Transverse colon (tissue), 4 donors: ENCODE data around the gene PRKCA. TPM values are rescaled to one million over a fixed set of nuclear protein-coding genes. Genes with fewer than 3 reads are reported as not detected.

Experiments used
- DNase-seq: peaks from one replicate; pipeline ENCODE4 v3.0.0-alpha.2; 2019
- H3K27ac ChIP-seq, 4 donors: fragments of 200-600 bp; sonication (generic); 2 replicates each; pipeline ENCODE4 v1.5.1; 2016 to 2018; ENCODE audit warnings: inconsistent platforms in 4 of 4
- H3K27me3 ChIP-seq: fragments of 200-600 bp; sonication (generic); 2 replicates; pipeline ENCODE4 v1.5.1; 2017; ENCODE audit warnings: inconsistent platforms
- H3K36me3 ChIP-seq, 4 donors: fragments of 200-600 bp; sonication (generic); 2 replicates each; pipeline ENCODE4 v1.5.1; 2017 to 2019; ENCODE audit warnings: inconsistent platforms in 4 of 4
- H3K4me1 ChIP-seq, 4 donors: fragments of 200-600 bp; sonication (generic); 2 replicates each; pipeline ENCODE4 v1.5.1; 2017 to 2020; ENCODE audit warnings: inconsistent platforms in 4 of 4
- H3K4me3 ChIP-seq, 4 donors: fragments of 200-600 bp; sonication (generic); 1 replicate in 1 of 4; 2 replicates in 3 of 4; pipeline versions ENCODE4 v1.5.1 to v1.6.1; 2017 to 2019; ENCODE audit warnings: inconsistent platforms in 4 of 4
- H3K9me3 ChIP-seq, 2 donors: fragments of 200-600 bp; sonication (generic); 2 replicates each; pipeline ENCODE4 v1.5.1; 2017 to 2019; ENCODE audit warnings: inconsistent platforms in 2 of 2
- CTCF ChIP-seq, 5 experiments: fragments of 200-600 bp in 3 of 5; fragments of 450-650 bp in 2 of 5; sonication (generic) in 3 of 5; IDR thresholded peaks; 1 replicate in 2 of 5; 2 replicates in 3 of 5; pipeline ENCODE4 v1.5.1; 2016 to 2017; ENCODE audit warnings: antibody characterized with exemption in 5 of 5, inconsistent platforms in 3 of 5, mild to moderate bottlenecking in 2 of 5, moderate library complexity in 1 of 5
- EP300 ChIP-seq: sonication (generic); formaldehyde crosslinking; IDR thresholded peaks from one replicate; pipeline ENCODE4 v1.6.1; 2017; ENCODE audit warnings: antibody characterized with exemption, low read depth
- POLR2A ChIP-seq: fragments of 450-650 bp; IDR thresholded peaks from one replicate; pipeline ENCODE4 v1.6.1; 2016; ENCODE audit warnings: antibody characterized with exemption, mild to moderate bottlenecking, moderate library complexity
- POLR2AphosphoS5 ChIP-seq, 3 donors: sonication (generic); formaldehyde crosslinking; IDR thresholded peaks; one replicate each; pipeline ENCODE4 v1.6.1; 2016; ENCODE audit warnings: antibody characterized with exemption in 3 of 3
- WGBS, 2 donors: methylation state at CpG; one replicate each; pipeline ENCODE4 v1.1.5; 2018; ENCODE audit warnings: low coverage in 1 of 2; 5-methylcytosine and 5-hydroxymethylcytosine counted together
- in situ Hi-C, 4 donors: fragments of 200-750 bp; cut with MboI; loops; one replicate each; pipeline versions ENCODE4 v1.15.0 to v1.15.1; 2017; ENCODE audit warnings: low sequenced_read_pairs in 3 of 4, low pct_ligation_motif_present in 1 of 4, low pct_unique_long_range_greater_than_20kb in 1 of 4
- intact Hi-C: fragments of 100-400 bp; cut with DNase I; formaldehyde crosslinking; loops from one replicate; pipeline ENCODE4 v1.15.1; 2023; ENCODE audit warnings: low total_unique reads
- total RNA-seq, 4 donors: library from RNA; depleted of rRNA; stranded (reverse); fragments of >200 nt; gene quantifications; one replicate each; pipeline ENCODE4 v1.1.0, GENCODE V29; 2016

Gene PRKCA
- total RNA-seq, 4 donors from 2014 or later, result 16.1 to 49.7 (median 31.7) TPM

GRCh38 chr17:66531851-66532295 lies 229.5 kb downstream of the PRKCA start:
- peaks cover 0 to 17% (median 10%) of the 10 kb centered on the region in 4 donors for H3K4me1 ChIP-seq
- H3K4me3 ChIP-seq, result no peak overlapping the region
- H3K27me3 ChIP-seq, result no peaks in the 10 kb centered on the region
- in situ Hi-C loops (no loop called here), intact Hi-C loops (no loop called here)
- DNase-seq, result no peak
- H3K36me3 ChIP-seq, result no peaks in the 10 kb centered on the region
- peak overlapping the region in 3 of 4 donors; percentile 21 to 70 (median 29) for H3K27ac ChIP-seq
- WGBS, 2 donors, result 82 to 89% methylated on average over 1 to 5 of the region's 5 CpGs
- TF ChIP-seq POLR2AphosphoS5 (IDR thresholded peaks at IDR 0.05), result no peak
- TF ChIP-seq POLR2A, result no peak
- no peaks in the 10 kb centered on the region for H3K9me3 ChIP-seq

GRCh38 chr17:66533572-66533971 lies 231.2 kb downstream of the PRKCA start:
- no peak for DNase-seq
- Histone ChIP-seq H3K4me3 (no peak overlapping the region), H3K27me3 (no peaks in the 10 kb centered on the region), H3K27ac (peak overlapping the region; percentile 7 to 80 (median 72)), H3K4me1 (peaks cover 0 to 20% (median 12%) of the 10 kb centered on the region in 4 donors), H3K9me3 (no peaks in the 10 kb centered on the region), H3K36me3 (no peaks in the 10 kb centered on the region)
- 40 to 71% methylated on average over 4 to 9 of the region's 9 CpGs for WGBS, 2 donors
- intact Hi-C loops, result no loop called here
- in situ Hi-C loops, result no loop called here
- TF ChIP-seq EP300, result no peak
- peak in 1 of 3 donors; percentile 37 for TF ChIP-seq POLR2AphosphoS5 (IDR thresholded peaks at IDR 0.05)
- TF ChIP-seq POLR2A, result no peak

- in situ Hi-C loops (no loop called here), intact Hi-C loops (no loop called here)
- Histone ChIP-seq H3K4me3 (no peak overlapping the region), H3K36me3 (no peaks in the 10 kb centered on the region), H3K4me1 (peaks cover 0 to 22% (median 13%) of the 10 kb centered on the region in 4 donors), H3K27ac (peak overlapping the region; percentile 7 to 80 (median 72)), H3K27me3 (no peaks in the 10 kb centered on the region), H3K9me3 (no peaks in the 10 kb centered on the region)
- 51 to 60% methylated on average over 4 to 5 of the region's 5 CpGs for WGBS, 2 donors
- TF ChIP-seq POLR2A (no peak), POLR2AphosphoS5 (IDR thresholded peaks at IDR 0.05) (no peak), EP300 (no peak), CTCF (IDR thresholded peaks at IDR 0.05) (no peak)
- no peak for DNase-seq
Measured at GRCh38 chr17:66533986-66534385, 231.6 kb downstream of the PRKCA start.

- peaks cover 0 to 36% (median 21%) of the 10 kb centered on the region in 4 donors for H3K4me1 ChIP-seq
- H3K27ac ChIP-seq, result no peak overlapping the region
- no peak for DNase-seq
- in situ Hi-C loops (no loop called here), intact Hi-C loops (no loop called here)
- H3K27me3 ChIP-seq, result no peaks in the 10 kb centered on the region
- no peak overlapping the region for H3K4me3 ChIP-seq
- H3K36me3 ChIP-seq, result no peaks in the 10 kb centered on the region
- TF ChIP-seq POLR2AphosphoS5 (IDR thresholded peaks at IDR 0.05) (no peak), EP300 (no peak), POLR2A (no peak), CTCF (IDR thresholded peaks at IDR 0.05) (no peak)
- H3K9me3 ChIP-seq, result no peaks in the 10 kb centered on the region
- WGBS, 2 donors, result 44 to 60% methylated on average over 1 of the region's 1 CpG
Measured at GRCh38 chr17:66535611-66536010, 233.2 kb downstream of the PRKCA start.

- 70 to 80% methylated on average over 3 to 5 of the region's 5 CpGs for WGBS, 2 donors
- H3K4me1 ChIP-seq, result peaks cover 13 to 50% (median 40%) of the 10 kb centered on the region in 4 donors
- in situ Hi-C loops, result no loop called here
- no peak for DNase-seq
- intact Hi-C loops, result no loop called here
- TF ChIP-seq POLR2A (no peak), EP300 (no peak), CTCF (IDR thresholded peaks at IDR 0.05) (no peak), POLR2AphosphoS5 (IDR thresholded peaks at IDR 0.05) (no peak)
- H3K4me3 ChIP-seq, result no peak overlapping the region
- no peaks in the 10 kb centered on the region for H3K36me3 ChIP-seq
- H3K27me3 ChIP-seq, result no peaks in the 10 kb centered on the region
- no peaks in the 10 kb centered on the region for H3K9me3 ChIP-seq
- no peak overlapping the region for H3K27ac ChIP-seq
Measured at GRCh38 chr17:66537502-66537901, 235.1 kb downstream of the PRKCA start.
